Measurements from ENCODE around the gene DLG2. TPM values are rescaled to one million over a fixed set of nuclear protein-coding genes. Genes with fewer than 3 reads are reported as not detected.

DLG2 gene
- total and polyA plus RNA-seq, 7 donors, result 0.60 to 25.8 (median 9.7) TPM; not detected in 1

DNA sequence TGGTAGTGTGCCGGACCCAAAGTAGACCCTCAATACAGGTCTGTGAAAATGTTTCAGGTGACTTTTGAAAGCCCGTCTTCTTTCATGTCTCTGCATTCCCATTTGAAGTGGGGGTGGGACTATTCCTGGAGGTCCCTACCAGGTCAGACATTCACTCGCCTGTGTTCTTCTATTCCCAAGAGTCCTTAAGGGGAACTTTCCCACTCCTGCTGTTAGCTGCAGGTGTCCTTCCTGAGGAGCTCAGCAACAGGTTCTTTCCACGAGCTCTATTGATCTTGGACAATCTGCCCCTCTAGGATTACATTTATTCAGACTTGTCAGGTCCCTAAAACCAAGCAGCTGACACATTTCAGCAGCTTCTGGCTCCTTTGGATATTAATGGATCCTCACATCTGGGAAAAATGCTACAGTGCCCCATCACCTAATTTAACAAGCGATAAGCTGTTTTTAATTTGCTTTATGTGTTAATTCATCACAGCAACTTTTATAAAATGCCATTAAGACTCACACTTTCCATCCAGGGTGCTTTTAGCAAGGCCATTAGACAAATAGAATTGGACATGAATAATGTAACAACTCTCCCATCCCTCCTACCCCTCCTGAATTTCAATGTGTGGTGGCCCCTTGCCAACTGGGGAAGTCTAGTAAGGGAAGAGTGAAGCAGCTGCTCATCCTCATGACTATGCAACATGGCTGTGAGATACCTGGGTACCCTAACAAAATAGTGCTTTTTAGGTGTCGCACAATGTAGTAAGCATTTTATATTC is 2081.5 kb downstream of the DLG2 start:
- WGBS, 2 donors, result 65 to 83% methylated on average over 6 of the region's 6 CpGs

DNA sequence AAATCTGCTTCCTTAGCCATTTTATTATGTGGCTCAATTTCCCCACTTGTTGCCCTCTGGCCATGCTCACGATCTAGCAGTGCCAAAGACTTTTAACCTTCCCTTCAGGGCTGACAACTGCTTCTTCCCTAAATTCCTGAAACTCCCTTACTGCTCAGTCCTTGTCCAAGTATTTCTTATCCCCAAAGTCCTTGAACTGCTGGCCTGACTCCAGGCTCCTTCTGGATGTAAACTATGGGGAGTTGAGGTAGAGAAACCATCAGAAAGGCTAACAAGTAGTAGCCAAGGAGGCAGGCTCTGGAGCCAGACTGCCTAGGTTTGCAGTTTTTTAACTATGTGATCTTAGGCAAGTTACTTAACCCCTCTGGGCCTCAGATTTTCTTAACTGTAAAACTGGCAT is 2082.3 kb downstream of the DLG2 start:
- H3K9me3 ChIP-seq, result no peaks in the 10 kb centered on the region
- no peak for TF ChIP-seq EP300 (IDR thresholded peaks at IDR 0.05)
- H3K4me1 ChIP-seq, result peaks cover 0 to 11% (median 8%) of the 10 kb centered on the region in 4 donors
- no peaks in the 10 kb centered on the region for H3K36me3 ChIP-seq
- DNase-seq, result no peak
- no peaks in the 10 kb centered on the region for H3K27me3 ChIP-seq
- 59 to 75% methylated on average over 1 of the region's 1 CpG for WGBS, 2 donors
- H3K4me3 ChIP-seq, result no peak overlapping the region
- no peak overlapping the region for H3K27ac ChIP-seq
- intact Hi-C loops (cut with DNase I), result no loop called here

More for the DNA sequence above, 2081.5 kb downstream of the DLG2 start:
- TF ChIP-seq CTCF (IDR thresholded peaks at IDR 0.05) (no peak), POLR2A (IDR thresholded peaks at IDR 0.05) (no peak), EP300 (IDR thresholded peaks at IDR 0.05) (no peak), POLR2AphosphoS5 (IDR thresholded peaks at IDR 0.05) (no peak)
- no peak for DNase-seq
- H3K4me3 ChIP-seq, result no peak overlapping the region
- no peaks in the 10 kb centered on the region for H3K27me3 ChIP-seq
- no peaks in the 10 kb centered on the region for H3K36me3 ChIP-seq
- no peak overlapping the region for H3K27ac ChIP-seq
- intact Hi-C loops (cut with DNase I), result no loop called here
- H3K9me3 ChIP-seq, result no peaks in the 10 kb centered on the region
- H3K4me1 ChIP-seq, result peaks cover 0 to 5% (median under 1%) of the 10 kb centered on the region in 4 donors

GRCh38 chr11:83543706-83544439 is 2083.3 kb downstream of the DLG2 start:
- Histone ChIP-seq H3K9me3 (no peaks in the 10 kb centered on the region), H3K4me1 (peaks cover 0 to 13% (median 9%) of the 10 kb centered on the region in 4 donors), H3K36me3 (no peaks in the 10 kb centered on the region), H3K4me3 (no peak overlapping the region), H3K27ac (no peak overlapping the region), H3K27me3 (no peaks in the 10 kb centered on the region)
- 43 to 72% methylated on average over 3 of the region's 3 CpGs for WGBS, 2 donors
- no peak for TF ChIP-seq POLR2AphosphoS5 (IDR thresholded peaks at IDR 0.05)
- TF ChIP-seq CTCF (IDR thresholded peaks at IDR 0.05), result no peak
- no peak for TF ChIP-seq POLR2A (IDR thresholded peaks at IDR 0.05)
- no peak for TF ChIP-seq EP300 (IDR thresholded peaks at IDR 0.05)
- intact Hi-C loops (cut with DNase I), result no loop called here
- DNase-seq, result no peak

DNA sequence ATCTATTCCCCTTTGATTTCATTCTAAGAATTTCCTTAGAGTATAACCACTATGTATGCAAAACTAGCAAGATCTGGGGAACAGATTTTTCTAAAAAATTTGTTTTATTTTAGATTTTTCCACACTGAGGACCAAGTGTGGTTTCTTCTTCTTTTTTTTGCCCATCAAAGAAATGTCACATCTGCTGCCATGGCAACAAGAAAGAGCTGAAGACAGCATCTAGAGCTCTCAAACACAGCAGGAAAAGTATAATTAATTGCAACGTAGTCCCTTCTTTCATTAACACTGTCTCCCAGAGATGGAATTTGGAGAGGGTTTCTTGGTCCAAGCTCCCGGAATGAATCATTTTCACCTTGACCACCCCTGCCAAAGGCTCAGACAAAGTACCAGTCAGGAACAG is 2084.3 kb downstream of the DLG2 start:
- intact Hi-C loops (cut with DNase I), result no loop called here
- Histone ChIP-seq H3K27me3 (no peaks in the 10 kb centered on the region), H3K4me3 (no peak overlapping the region), H3K27ac (no peak overlapping the region), H3K9me3 (no peaks in the 10 kb centered on the region), H3K4me1 (peaks cover 0 to 13% (median 9%) of the 10 kb centered on the region in 4 donors), H3K36me3 (no peaks in the 10 kb centered on the region)
- DNase-seq, result no peak
- 80 to 82% methylated on average over 2 of the region's 2 CpGs for WGBS, 2 donors
- TF ChIP-seq POLR2AphosphoS5 (IDR thresholded peaks at IDR 0.05), result no peak
- no peak for TF ChIP-seq EP300 (IDR thresholded peaks at IDR 0.05)
- TF ChIP-seq POLR2A (IDR thresholded peaks at IDR 0.05), result no peak
- TF ChIP-seq CTCF (IDR thresholded peaks at IDR 0.05), result no peak

- TF ChIP-seq POLR2A (IDR thresholded peaks at IDR 0.05) (no peak), CTCF (IDR thresholded peaks at IDR 0.05) (no peak), EP300 (IDR thresholded peaks at IDR 0.05) (no peak), POLR2AphosphoS5 (IDR thresholded peaks at IDR 0.05) (no peak)
- no peak for DNase-seq
- H3K9me3 ChIP-seq, result no peaks in the 10 kb centered on the region
- no peak overlapping the region for H3K27ac ChIP-seq
- H3K4me1 ChIP-seq, result peaks cover 0 to 13% (median 9%) of the 10 kb centered on the region in 4 donors
- no peaks in the 10 kb centered on the region for H3K27me3 ChIP-seq
- no peaks in the 10 kb centered on the region for H3K36me3 ChIP-seq
- intact Hi-C loops (cut with DNase I), result no loop called here
- H3K4me3 ChIP-seq, result no peak overlapping the region
These were observed 2086.4 kb downstream of the DLG2 start for GRCh38 chr11:83540728-83541127.

Data from sigmoid colon (tissue), 7 donors.